Liver (tissue), 9 donors: Measurements from ENCODE around the gene HLA-F. TPM values are rescaled to one million over a fixed set of nuclear protein-coding genes. Genes with fewer than 3 reads are reported as not detected.

ENCODE experiments used
- DNase-seq: peaks from one replicate; pipeline ENCODE4 v3.0.0-alpha.2; 2017; ENCODE audit warnings: low spot score
- H3K27ac ChIP-seq, 2 donors: one replicate each; pipeline ENCODE4 v1.7.0; 2013; ENCODE audit warnings: inconsistent platforms in 2 of 2, low read length in 2 of 2, control low read depth in 1 of 2, low read depth in 1 of 2, mild to moderate bottlenecking in 1 of 2
- H3K27me3 ChIP-seq, 4 donors: one replicate each; pipeline versions ENCODE4 v1.6.1 to v1.7.0; 2013; ENCODE audit warnings: low read length in 3 of 4, inconsistent platforms in 1 of 4, mild to moderate bottlenecking in 1 of 4, moderate library complexity in 1 of 4; ENCODE audit not compliant: control insufficient read depth in 4 of 4, insufficient read depth in 4 of 4
- H3K36me3 ChIP-seq, 4 donors: one replicate each; pipeline versions ENCODE4 v1.6.1 to v1.7.0; 2013; ENCODE audit warnings: low read length in 3 of 4, mild to moderate bottlenecking in 3 of 4, low read depth in 1 of 4, moderate library complexity in 1 of 4; ENCODE audit not compliant: control insufficient read depth in 4 of 4, insufficient read depth in 3 of 4
- H3K4me1 ChIP-seq, 4 donors: one replicate each; pipeline versions ENCODE4 v1.6.1 to v1.7.0; 2013; ENCODE audit warnings: low read length in 3 of 4, mild to moderate bottlenecking in 3 of 4, moderate library complexity in 1 of 4; ENCODE audit not compliant: control insufficient read depth in 4 of 4, insufficient read depth in 4 of 4
- H3K4me3 ChIP-seq, 3 donors: one replicate each; pipeline versions ENCODE4 v1.6.1 to v1.7.0; 2013; ENCODE audit warnings: low read length in 3 of 3, control low read depth in 1 of 3, low read depth in 1 of 3, mild to moderate bottlenecking in 1 of 3
- H3K9ac ChIP-seq, 2 donors: one replicate each; pipeline ENCODE4 v1.7.0; 2013; ENCODE audit warnings: low read length in 2 of 2, mild to moderate bottlenecking in 2 of 2, moderate library complexity in 2 of 2, control low read depth in 1 of 2, low read depth in 1 of 2
- H3K9me3 ChIP-seq, 4 donors: one replicate each; pipeline versions ENCODE4 v1.6.1 to v1.7.0; 2013; ENCODE audit warnings: low read length in 3 of 4; ENCODE audit not compliant: control insufficient read depth in 4 of 4
- ATF3 ChIP-seq: IDR thresholded peaks from 2 replicates; pipeline ENCODE4 v1.6.1; 2016; ENCODE audit warnings: antibody characterized with exemption
- EGR1 ChIP-seq, 2 donors: IDR thresholded peaks; 2 replicates each; pipeline ENCODE4 v1.6.1; 2016 to 2018; ENCODE audit warnings: antibody characterized with exemption in 2 of 2, low read depth in 2 of 2
- FOXA1 ChIP-seq: IDR thresholded peaks from 2 replicates; pipeline ENCODE4 v1.6.1; 2016; ENCODE audit warnings: antibody characterized with exemption
- FOXA2 ChIP-seq: IDR thresholded peaks from 2 replicates; pipeline ENCODE4 v1.6.1; 2016; ENCODE audit warnings: antibody characterized with exemption
- GABPA ChIP-seq, 2 donors: IDR thresholded peaks in 1 of 2; conservative IDR thresholded peaks in 1 of 2; 2 replicates each; pipeline ENCODE4 v1.6.1; 2016; ENCODE audit warnings: antibody characterized with exemption in 2 of 2, mild to moderate bottlenecking in 1 of 2, moderate library complexity in 1 of 2
- HNF4A ChIP-seq, 2 donors: conservative IDR thresholded peaks; 2 replicates each; pipeline ENCODE4 v1.6.1; 2016; ENCODE audit warnings: antibody characterized with exemption in 2 of 2, mild to moderate bottlenecking in 2 of 2
- HNF4G ChIP-seq: IDR thresholded peaks from 2 replicates; pipeline ENCODE4 v1.6.1; 2016; ENCODE audit warnings: antibody characterized with exemption
- JUND ChIP-seq, 2 donors: IDR thresholded peaks; 2 replicates each; pipeline ENCODE4 v1.6.1; 2016; ENCODE audit warnings: antibody characterized with exemption in 2 of 2
- NR2F2 ChIP-seq: IDR thresholded peaks from 2 replicates; pipeline ENCODE4 v1.6.1; 2016; ENCODE audit warnings: antibody characterized with exemption
- RAD21 ChIP-seq, 2 donors: IDR thresholded peaks; 2 replicates each; pipeline ENCODE4 v1.6.1; 2016; ENCODE audit warnings: antibody characterized with exemption in 2 of 2, mild to moderate bottlenecking in 2 of 2
- REST ChIP-seq: IDR thresholded peaks from 2 replicates; pipeline ENCODE4 v1.6.1; 2016; ENCODE audit warnings: antibody characterized with exemption, mild to moderate bottlenecking
- RXRA ChIP-seq, 2 donors: IDR thresholded peaks; 2 replicates each; pipeline ENCODE4 v1.6.1; 2017 to 2018; ENCODE audit warnings: antibody characterized with exemption in 2 of 2, mild to moderate bottlenecking in 1 of 2
- SP1 ChIP-seq: IDR thresholded peaks from 2 replicates; pipeline ENCODE4 v1.6.1; 2018; ENCODE audit warnings: antibody characterized with exemption, mild to moderate bottlenecking
- TAF1 ChIP-seq: conservative IDR thresholded peaks from 2 replicates; pipeline ENCODE4 v1.6.1; 2016; ENCODE audit warnings: antibody characterized with exemption, mild to moderate bottlenecking
- YY1 ChIP-seq: IDR thresholded peaks from 2 replicates; pipeline ENCODE4 v1.6.1; 2016; ENCODE audit warnings: antibody characterized with exemption, mild to moderate bottlenecking
- WGBS: extraction: QIAGEN DNeasy Blood & Tissue Kit; methylation state at CpG from one replicate; pipeline ENCODE4 v1.1.7; 2013; 5-methylcytosine and 5-hydroxymethylcytosine counted together
- polyA plus RNA-seq, 2 donors: library from polyadenylated mRNA; stranded (reverse) in 1 of 2; unstranded in 1 of 2; fragments of 200-250 nt in 1 of 2; fragments of >200 nt in 1 of 2; fragmentation: Nextera tagmentation in 1 of 2; extraction: Ambion mirVana in 1 of 2; gene quantifications; one replicate each; pipeline versions ENCODE4 v1.2.1 to v1.2.3, GENCODE V29; 2013 to 2015
- total RNA-seq, 2 donors: library from RNA; depleted of rRNA; stranded (reverse); fragments of >200 nt; gene quantifications; one replicate each; pipeline ENCODE4 v1.2.3, GENCODE V29; 2014
- TF ChIP-seq, protein P1 (sequence below): IDR thresholded peaks from 2 replicates; pipeline ENCODE4 v1.6.1; 2016; ENCODE audit warnings: antibody characterized with exemption
- TF ChIP-seq, protein P2 (sequence below): IDR thresholded peaks from 2 replicates; pipeline ENCODE4 v1.6.1; 2016; ENCODE audit warnings: antibody characterized with exemption
- TF ChIP-seq, protein P3 (sequence below): fragments of 150-350 bp; IDR thresholded peaks from 2 replicates; pipeline ENCODE4 v1.5.1; 2017; ENCODE audit warnings: improper control_type of control experiment, low read depth, low read length; ENCODE audit not compliant: missing input control
- donor health status: healthy.
- donor health status: healthy.
- donor health status: healthy.
- donor health status: healthy.
- donor health status: healthy.

HLA-F gene
- total and polyA plus RNA-seq, 4 donors: 12.1 to 53.0 (median 31.8) TPM

DNA sequence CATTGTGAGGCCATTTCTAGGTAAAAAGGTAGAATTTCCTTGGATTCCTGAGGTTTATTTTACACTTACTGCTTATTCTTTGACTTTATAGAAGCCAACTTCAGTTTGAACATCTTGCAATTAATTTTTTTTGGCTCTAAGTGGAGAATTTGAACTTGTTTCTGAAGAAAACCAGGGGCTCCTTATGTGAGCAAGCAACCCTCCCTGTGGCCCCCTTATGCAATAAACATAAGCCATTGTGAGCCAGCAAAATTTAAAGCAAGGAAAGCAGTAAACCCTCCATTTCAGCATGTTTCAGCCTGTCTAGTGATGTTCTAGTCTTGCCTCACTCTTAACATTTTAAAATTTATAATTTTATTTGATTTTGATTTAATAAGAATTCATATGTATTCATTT lies 5.6 kb downstream of the HLA-F start (continued):
- TF ChIP-seq, protein P1, sequence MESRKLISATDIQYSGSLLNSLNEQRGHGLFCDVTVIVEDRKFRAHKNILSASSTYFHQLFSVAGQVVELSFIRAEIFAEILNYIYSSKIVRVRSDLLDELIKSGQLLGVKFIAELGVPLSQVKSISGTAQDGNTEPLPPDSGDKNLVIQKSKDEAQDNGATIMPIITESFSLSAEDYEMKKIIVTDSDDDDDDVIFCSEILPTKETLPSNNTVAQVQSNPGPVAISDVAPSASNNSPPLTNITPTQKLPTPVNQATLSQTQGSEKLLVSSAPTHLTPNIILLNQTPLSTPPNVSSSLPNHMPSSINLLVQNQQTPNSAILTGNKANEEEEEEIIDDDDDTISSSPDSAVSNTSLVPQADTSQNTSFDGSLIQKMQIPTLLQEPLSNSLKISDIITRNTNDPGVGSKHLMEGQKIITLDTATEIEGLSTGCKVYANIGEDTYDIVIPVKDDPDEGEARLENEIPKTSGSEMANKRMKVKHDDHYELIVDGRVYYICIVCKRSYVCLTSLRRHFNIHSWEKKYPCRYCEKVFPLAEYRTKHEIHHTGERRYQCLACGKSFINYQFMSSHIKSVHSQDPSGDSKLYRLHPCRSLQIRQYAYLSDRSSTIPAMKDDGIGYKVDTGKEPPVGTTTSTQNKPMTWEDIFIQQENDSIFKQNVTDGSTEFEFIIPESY: no peak
- TF ChIP-seq, protein P2, sequence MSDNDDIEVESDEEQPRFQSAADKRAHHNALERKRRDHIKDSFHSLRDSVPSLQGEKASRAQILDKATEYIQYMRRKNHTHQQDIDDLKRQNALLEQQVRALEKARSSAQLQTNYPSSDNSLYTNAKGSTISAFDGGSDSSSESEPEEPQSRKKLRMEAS: no peak
- no peak for TF ChIP-seq NR2F2

GRCh38 chr6:29729774-29730328 lies 6.6 kb downstream of the HLA-F start:
- Histone ChIP-seq H3K27ac (no peak overlapping the region), H3K4me3 (no peak overlapping the region), H3K9ac (no peak overlapping the region), H3K4me1 (peaks cover 0 to 11% (median 8%) of the 10 kb centered on the region in 4 donors), H3K9me3 (no peaks in the 10 kb centered on the region), H3K27me3 (no peaks in the 10 kb centered on the region), H3K36me3 (peaks cover 5 to 23% (median 12%) of the 10 kb centered on the region in 4 donors)
- TF ChIP-seq SP1 (no peak), HNF4G (no peak), FOXA1 (no peak), JUND (IDR thresholded peaks at IDR 0.05) (no peak), EGR1 (IDR thresholded peaks at IDR 0.05; ENCODE audit: low read depth in 2 of 2) (no peak), TAF1 (no peak), HNF4A (conservative IDR thresholded peaks at IDR 0.05) (no peak), ATF3 (no peak), NR2F2 (no peak), YY1 (no peak), RXRA (IDR thresholded peaks at IDR 0.05) (no peak), GABPA (IDR thresholded peaks at IDR 0.05 in 1 of 2, conservative IDR thresholded peaks at IDR 0.05 in 1 of 2) (no peak), FOXA2 (no peak), REST (no peak), RAD21 (IDR thresholded peaks at IDR 0.05) (no peak)
- TF ChIP-seq, protein P1: no peak
- TF ChIP-seq, protein P2: no peak
- TF ChIP-seq, protein P3, sequence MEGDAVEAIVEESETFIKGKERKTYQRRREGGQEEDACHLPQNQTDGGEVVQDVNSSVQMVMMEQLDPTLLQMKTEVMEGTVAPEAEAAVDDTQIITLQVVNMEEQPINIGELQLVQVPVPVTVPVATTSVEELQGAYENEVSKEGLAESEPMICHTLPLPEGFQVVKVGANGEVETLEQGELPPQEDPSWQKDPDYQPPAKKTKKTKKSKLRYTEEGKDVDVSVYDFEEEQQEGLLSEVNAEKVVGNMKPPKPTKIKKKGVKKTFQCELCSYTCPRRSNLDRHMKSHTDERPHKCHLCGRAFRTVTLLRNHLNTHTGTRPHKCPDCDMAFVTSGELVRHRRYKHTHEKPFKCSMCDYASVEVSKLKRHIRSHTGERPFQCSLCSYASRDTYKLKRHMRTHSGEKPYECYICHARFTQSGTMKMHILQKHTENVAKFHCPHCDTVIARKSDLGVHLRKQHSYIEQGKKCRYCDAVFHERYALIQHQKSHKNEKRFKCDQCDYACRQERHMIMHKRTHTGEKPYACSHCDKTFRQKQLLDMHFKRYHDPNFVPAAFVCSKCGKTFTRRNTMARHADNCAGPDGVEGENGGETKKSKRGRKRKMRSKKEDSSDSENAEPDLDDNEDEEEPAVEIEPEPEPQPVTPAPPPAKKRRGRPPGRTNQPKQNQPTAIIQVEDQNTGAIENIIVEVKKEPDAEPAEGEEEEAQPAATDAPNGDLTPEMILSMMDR: no peak
- 77% methylated on average over 6 of the region's 6 CpGs for WGBS
- DNase-seq: no peak
